HepG2 (cell line): ENCODE measurements around the gene LTB4R. TPM values are rescaled to one million over a fixed set of nuclear protein-coding genes. Genes with fewer than 3 reads are reported as not detected.

ENCODE experiments used
- CBX5 ChIP-seq: sonication (generic); formaldehyde crosslinking; IDR thresholded peaks from 2 replicates; pipeline ENCODE4 v1.4.0; 2020; ENCODE audit warnings: missing genetic modification reagents, borderline replicate concordance
- DNMT1 ChIP-seq: sonication (generic); formaldehyde crosslinking; IDR thresholded peaks from 2 replicates; pipeline ENCODE4 v1.5.1; 2020; ENCODE audit warnings: mild to moderate bottlenecking, missing genetic modification reagents
- KDM1A ChIP-seq: IDR thresholded peaks from 2 replicates; pipeline ENCODE4 v1.6.1; 2016; ENCODE audit warnings: missing compliant biosample characterization
- MZF1 ChIP-seq: sonication (generic); formaldehyde crosslinking; IDR thresholded peaks from 2 replicates; pipeline ENCODE4 v1.8.1; 2023; ENCODE audit warnings: mild to moderate bottlenecking, missing genetic modification reagents, borderline replicate concordance
- NFATC3 ChIP-seq: sonication (generic); formaldehyde crosslinking; IDR thresholded peaks from 2 replicates; pipeline ENCODE4 v1.5.1; 2020; ENCODE audit warnings: mild to moderate bottlenecking, missing genetic modification reagents
- NPAS2 ChIP-seq: sonication (generic); formaldehyde crosslinking; IDR thresholded peaks from 2 replicates; pipeline ENCODE4 v1.8.0; 2022; ENCODE audit warnings: mild to moderate bottlenecking, missing genetic modification reagents, borderline replicate concordance
- PLRG1 ChIP-seq: fragments of 450-650 bp; conservative IDR thresholded peaks from 2 replicates; pipeline ENCODE4 v1.6.1; 2016
- RXRA ChIP-seq: sonication (generic); formaldehyde crosslinking; IDR thresholded peaks from 2 replicates; pipeline ENCODE4 v1.5.1; 2020; ENCODE audit warnings: missing genetic modification reagents
- SMARCC2 ChIP-seq: fragments of 450-650 bp; IDR thresholded peaks from 2 replicates; pipeline ENCODE4 v1.6.1; 2017; ENCODE audit warnings: antibody characterized with exemption, mild to moderate bottlenecking
- SMYD3 ChIP-seq: sonication (generic); formaldehyde crosslinking; IDR thresholded peaks from 2 replicates; pipeline ENCODE4 v1.8.1; 2023; ENCODE audit warnings: mild to moderate bottlenecking, missing genetic modification reagents
- SP4 ChIP-seq: sonication (generic); formaldehyde crosslinking; IDR thresholded peaks from 2 replicates; pipeline ENCODE4 v1.8.1; 2023; ENCODE audit warnings: mild to moderate bottlenecking, missing genetic modification reagents
- TARDBP ChIP-seq: sonication (generic); formaldehyde crosslinking; IDR thresholded peaks from 2 replicates; pipeline ENCODE4 v1.8.0; 2022; ENCODE audit warnings: mild to moderate bottlenecking, missing genetic modification reagents
- TBX2 ChIP-seq: sonication (generic); formaldehyde crosslinking; IDR thresholded peaks from 2 replicates; pipeline ENCODE4 v1.5.0; 2020; ENCODE audit warnings: missing genetic modification reagents, mild to moderate bottlenecking, borderline replicate concordance
- YEATS2 ChIP-seq: sonication (generic); formaldehyde crosslinking; IDR thresholded peaks from 2 replicates; pipeline ENCODE4 v1.4.0; 2020; ENCODE audit warnings: missing genetic modification reagents, borderline replicate concordance
- YY1 ChIP-seq: IDR thresholded peaks from 2 replicates; pipeline ENCODE4 v1.6.1; 2011; ENCODE audit warnings: low read length, low read depth, moderate library complexity, mild to moderate bottlenecking; ENCODE audit not compliant: insufficient read depth, insufficient replicate concordance
- ZBTB20 ChIP-seq: sonication (generic); formaldehyde crosslinking; IDR thresholded peaks from 2 replicates; pipeline ENCODE4 v1.8.1; 2023; ENCODE audit warnings: missing genetic modification reagents, low read depth, mild to moderate bottlenecking, borderline replicate concordance
- ZBTB21 ChIP-seq: sonication (generic); formaldehyde crosslinking; IDR thresholded peaks from 2 replicates; pipeline ENCODE4 v1.4.0; 2020; ENCODE audit warnings: missing genetic modification reagents
- ZBTB3 ChIP-seq: sonication (generic); formaldehyde crosslinking; IDR thresholded peaks from 2 replicates; pipeline ENCODE4 v1.4.0; 2020; ENCODE audit warnings: low read depth, mild to moderate bottlenecking, moderate library complexity, missing genetic modification reagents, borderline replicate concordance
- ZNF616 ChIP-seq: sonication (generic); formaldehyde crosslinking; IDR thresholded peaks from 2 replicates; pipeline ENCODE4 v1.5.0; 2020; ENCODE audit warnings: low read depth, mild to moderate bottlenecking, missing genetic modification reagents
- ZNF713 ChIP-seq: sonication (generic); formaldehyde crosslinking; IDR thresholded peaks from 2 replicates; pipeline ENCODE4 v1.4.0; 2020; ENCODE audit warnings: mild to moderate bottlenecking, missing genetic modification reagents
- polyA plus RNA-seq, 8 experiments: library from polyadenylated mRNA; depleted of rRNA in 3 of 8; stranded (reverse) in 7 of 8; unstranded in 1 of 8; fragments of >200 nt; fragmentation: Illumina TruSeq in 4 of 8; extraction: Trizol in 4 of 8; gene quantifications; 2 replicates each; pipeline versions ENCODE4 v1.2.1 to v1.2.3, GENCODE V29; 2011 to 2016; ENCODE audit warnings: low read depth in 4 of 8, missing spikeins in 1 of 8, mixed read lengths in 1 of 8; ENCODE audit not compliant: insufficient read depth in 1 of 8
- total RNA-seq, 5 experiments: library from RNA; depleted of rRNA; stranded (reverse); fragments of >200 nt; fragmentation: Illumina TruSeq; extraction: Trizol; gene quantifications; 2 replicates each; pipeline ENCODE4 v1.2.3, GENCODE V29; 2016; ENCODE audit warnings: low read depth in 1 of 5
- TF ChIP-seq, protein P1 (sequence below): sonication (generic); formaldehyde crosslinking; IDR thresholded peaks from 2 replicates; pipeline ENCODE4 v1.5.1; 2020; ENCODE audit warnings: missing genetic modification reagents, mild to moderate bottlenecking, borderline replicate concordance
- TF ChIP-seq, protein P2 (sequence below): IDR thresholded peaks from 2 replicates; pipeline ENCODE4 v1.4.0; 2020; ENCODE audit warnings: mild to moderate bottlenecking, missing genetic modification reagents
- TF ChIP-seq, protein P3 (sequence below): sonication (generic); formaldehyde crosslinking; conservative IDR thresholded peaks from 2 replicates; pipeline ENCODE4 v1.8.0; 2022; ENCODE audit warnings: missing genetic modification reagents

Gene LTB4R
- total and polyA plus RNA-seq, 2 of the 13 experiments (the other 11 are each of a cell fraction or from before 2014, with no cell fraction given), result 3.2 to 8.2 TPM

DNA sequence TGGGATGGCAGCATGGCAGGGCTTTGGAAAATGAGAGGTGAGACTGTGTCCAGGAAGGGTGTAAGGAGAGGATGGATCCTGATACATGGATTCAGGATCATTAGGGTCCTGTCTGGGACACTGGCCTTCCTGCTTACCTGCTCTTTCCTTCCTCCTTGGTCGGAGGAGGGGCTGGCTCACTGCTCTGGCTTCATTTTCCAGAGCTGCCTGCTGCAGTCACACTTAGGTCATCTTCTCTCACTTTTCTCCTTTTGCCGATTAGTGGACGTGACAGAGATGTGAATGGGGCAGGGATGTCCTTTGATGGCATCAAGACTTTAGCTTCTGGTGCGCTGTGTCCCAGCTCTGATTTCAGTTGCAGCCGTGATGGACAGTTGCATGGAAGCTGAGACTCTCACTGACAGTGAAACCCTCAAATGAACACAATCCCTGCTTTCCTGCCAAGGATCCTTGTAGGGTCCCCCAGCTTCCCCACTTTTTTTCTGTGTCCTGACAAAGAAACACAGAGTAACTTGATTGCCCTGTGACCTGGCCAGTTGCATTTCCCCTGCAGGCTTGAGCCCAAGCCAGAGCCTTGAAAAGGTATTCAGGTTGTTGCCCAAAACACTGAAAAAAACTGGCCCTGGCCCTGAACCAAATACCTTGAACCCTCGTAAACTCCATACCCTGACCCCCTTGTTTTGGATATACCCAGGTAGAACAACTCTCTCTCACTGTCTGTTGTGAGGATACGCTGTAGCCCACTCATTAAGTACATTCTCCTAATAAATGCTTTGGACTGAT lies 2.8 kb upstream of the LTB4R start (continued):
- 0 out of 2 replicates have a peak, but pooled peaks have one; percentile 5 for TF ChIP-seq SMARCC2
- TF ChIP-seq ZBTB20, result no peak
- peak; percentile 5 for TF ChIP-seq YY1
- TF ChIP-seq CBX5 (CRISPR knock-in tag), result 0 out of 2 replicates have a peak, but pooled peaks have one; percentile 47
- no peak for TF ChIP-seq YEATS2 (CRISPR knock-in tag)
- TF ChIP-seq RXRA (CRISPR knock-in tag), result no peak
- no peak for TF ChIP-seq TBX2 (CRISPR knock-in tag)
- TF ChIP-seq PLRG1, result no peak
- TF ChIP-seq MZF1 (CRISPR knock-in tag), result no peak
- TF ChIP-seq NPAS2 (CRISPR knock-in tag), result no peak
- TF ChIP-seq DNMT1, result 0 out of 2 replicates have a peak, but pooled peaks have one; percentile 11
- TF ChIP-seq TARDBP, result no peak
- no peak for TF ChIP-seq ZBTB21 (CRISPR knock-in tag)
- peak; percentile 7; the same call in 1 of the 2 replicates for TF ChIP-seq SMYD3 (CRISPR knock-in tag)
- 0 out of 2 replicates have a peak, but pooled peaks have one; percentile 24 for TF ChIP-seq ZNF616 (CRISPR knock-in tag)
- 0 out of 2 replicates have a peak, but pooled peaks have one; percentile 73 for TF ChIP-seq ZNF713 (CRISPR knock-in tag)
- TF ChIP-seq SP4, result peak; percentile 25
- peak; percentile 8; the same call in 1 of the 2 replicates for TF ChIP-seq NFATC3
- TF ChIP-seq, protein P1, sequence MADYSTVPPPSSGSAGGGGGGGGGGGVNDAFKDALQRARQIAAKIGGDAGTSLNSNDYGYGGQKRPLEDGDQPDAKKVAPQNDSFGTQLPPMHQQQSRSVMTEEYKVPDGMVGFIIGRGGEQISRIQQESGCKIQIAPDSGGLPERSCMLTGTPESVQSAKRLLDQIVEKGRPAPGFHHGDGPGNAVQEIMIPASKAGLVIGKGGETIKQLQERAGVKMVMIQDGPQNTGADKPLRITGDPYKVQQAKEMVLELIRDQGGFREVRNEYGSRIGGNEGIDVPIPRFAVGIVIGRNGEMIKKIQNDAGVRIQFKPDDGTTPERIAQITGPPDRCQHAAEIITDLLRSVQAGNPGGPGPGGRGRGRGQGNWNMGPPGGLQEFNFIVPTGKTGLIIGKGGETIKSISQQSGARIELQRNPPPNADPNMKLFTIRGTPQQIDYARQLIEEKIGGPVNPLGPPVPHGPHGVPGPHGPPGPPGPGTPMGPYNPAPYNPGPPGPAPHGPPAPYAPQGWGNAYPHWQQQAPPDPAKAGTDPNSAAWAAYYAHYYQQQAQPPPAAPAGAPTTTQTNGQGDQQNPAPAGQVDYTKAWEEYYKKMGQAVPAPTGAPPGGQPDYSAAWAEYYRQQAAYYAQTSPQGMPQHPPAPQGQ (CRISPR knock-in tag), result 0 out of 2 replicates have a peak, but pooled peaks have one; percentile 33
- TF ChIP-seq ZBTB3, result no peak
- TF ChIP-seq, protein P2, sequence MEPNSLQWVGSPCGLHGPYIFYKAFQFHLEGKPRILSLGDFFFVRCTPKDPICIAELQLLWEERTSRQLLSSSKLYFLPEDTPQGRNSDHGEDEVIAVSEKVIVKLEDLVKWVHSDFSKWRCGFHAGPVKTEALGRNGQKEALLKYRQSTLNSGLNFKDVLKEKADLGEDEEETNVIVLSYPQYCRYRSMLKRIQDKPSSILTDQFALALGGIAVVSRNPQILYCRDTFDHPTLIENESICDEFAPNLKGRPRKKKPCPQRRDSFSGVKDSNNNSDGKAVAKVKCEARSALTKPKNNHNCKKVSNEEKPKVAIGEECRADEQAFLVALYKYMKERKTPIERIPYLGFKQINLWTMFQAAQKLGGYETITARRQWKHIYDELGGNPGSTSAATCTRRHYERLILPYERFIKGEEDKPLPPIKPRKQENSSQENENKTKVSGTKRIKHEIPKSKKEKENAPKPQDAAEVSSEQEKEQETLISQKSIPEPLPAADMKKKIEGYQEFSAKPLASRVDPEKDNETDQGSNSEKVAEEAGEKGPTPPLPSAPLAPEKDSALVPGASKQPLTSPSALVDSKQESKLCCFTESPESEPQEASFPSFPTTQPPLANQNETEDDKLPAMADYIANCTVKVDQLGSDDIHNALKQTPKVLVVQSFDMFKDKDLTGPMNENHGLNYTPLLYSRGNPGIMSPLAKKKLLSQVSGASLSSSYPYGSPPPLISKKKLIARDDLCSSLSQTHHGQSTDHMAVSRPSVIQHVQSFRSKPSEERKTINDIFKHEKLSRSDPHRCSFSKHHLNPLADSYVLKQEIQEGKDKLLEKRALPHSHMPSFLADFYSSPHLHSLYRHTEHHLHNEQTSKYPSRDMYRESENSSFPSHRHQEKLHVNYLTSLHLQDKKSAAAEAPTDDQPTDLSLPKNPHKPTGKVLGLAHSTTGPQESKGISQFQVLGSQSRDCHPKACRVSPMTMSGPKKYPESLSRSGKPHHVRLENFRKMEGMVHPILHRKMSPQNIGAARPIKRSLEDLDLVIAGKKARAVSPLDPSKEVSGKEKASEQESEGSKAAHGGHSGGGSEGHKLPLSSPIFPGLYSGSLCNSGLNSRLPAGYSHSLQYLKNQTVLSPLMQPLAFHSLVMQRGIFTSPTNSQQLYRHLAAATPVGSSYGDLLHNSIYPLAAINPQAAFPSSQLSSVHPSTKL (CRISPR knock-in tag), result no peak
- TF ChIP-seq KDM1A (CRISPR knock-in tag), result no peak
- TF ChIP-seq, protein P3, sequence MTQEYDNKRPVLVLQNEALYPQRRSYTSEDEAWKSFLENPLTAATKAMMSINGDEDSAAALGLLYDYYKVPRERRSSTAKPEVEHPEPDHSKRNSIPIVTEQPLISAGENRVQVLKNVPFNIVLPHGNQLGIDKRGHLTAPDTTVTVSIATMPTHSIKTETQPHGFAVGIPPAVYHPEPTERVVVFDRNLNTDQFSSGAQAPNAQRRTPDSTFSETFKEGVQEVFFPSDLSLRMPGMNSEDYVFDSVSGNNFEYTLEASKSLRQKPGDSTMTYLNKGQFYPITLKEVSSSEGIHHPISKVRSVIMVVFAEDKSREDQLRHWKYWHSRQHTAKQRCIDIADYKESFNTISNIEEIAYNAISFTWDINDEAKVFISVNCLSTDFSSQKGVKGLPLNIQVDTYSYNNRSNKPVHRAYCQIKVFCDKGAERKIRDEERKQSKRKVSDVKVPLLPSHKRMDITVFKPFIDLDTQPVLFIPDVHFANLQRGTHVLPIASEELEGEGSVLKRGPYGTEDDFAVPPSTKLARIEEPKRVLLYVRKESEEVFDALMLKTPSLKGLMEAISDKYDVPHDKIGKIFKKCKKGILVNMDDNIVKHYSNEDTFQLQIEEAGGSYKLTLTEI, result no peak
